ELR (cell line): ENCODE results near the gene SEC24B.
A peak's percentile ranks its signal among the peaks of the same experiment; 100 is the strongest.
"Not testable (repeated sequence)": the region's sequence is repeated elsewhere in the genome, so short reads cannot be mapped to it uniquely, and the experiment has no call there.

ENCODE experiments used
- DNase-seq: peaks from one replicate; pipeline ENCODE4 v3.0.0-alpha.2; 2015; ENCODE audit warnings: low read depth

Gene SEC24B

DNA sequence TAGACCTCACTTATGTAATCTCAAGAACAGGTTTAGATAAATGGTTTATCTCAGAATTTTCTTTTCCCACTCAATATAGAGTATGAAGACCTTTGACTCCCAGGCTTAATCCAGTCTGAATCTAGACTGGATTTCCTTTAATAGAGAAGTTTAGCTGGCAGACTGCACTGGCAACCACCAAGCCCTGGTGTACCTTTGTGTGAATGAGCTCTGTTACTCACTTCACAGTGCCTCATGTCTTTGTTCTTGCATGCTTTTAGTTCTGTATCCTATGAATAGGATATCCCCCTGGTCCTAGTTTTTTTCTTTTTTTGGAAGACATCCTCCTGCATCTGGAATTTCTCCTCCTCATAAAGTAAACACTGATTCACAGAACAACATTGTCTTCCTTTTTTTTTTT, 73.3 kb downstream of the SEC24B start:
- DNase-seq: no peak

DNA sequence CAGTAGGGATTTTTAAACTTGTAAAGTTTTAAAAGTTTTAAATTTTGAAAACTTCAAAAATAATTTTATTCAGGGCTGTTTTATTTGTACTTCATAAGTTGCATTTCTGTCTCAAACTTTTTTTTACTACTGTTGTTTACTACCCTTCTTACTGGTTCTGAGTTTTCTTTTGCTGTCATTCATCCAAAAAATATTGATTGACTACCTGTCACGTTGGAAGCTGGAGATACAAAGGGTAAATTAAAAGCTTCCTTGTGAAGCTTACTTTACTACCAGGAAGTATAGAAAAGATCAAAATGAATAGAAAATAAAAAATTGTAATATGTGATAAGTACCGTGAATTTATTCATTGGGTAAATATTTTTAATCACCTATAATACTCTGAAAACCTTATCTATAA, 77.1 kb downstream of the SEC24B start:
- no peak for DNase-seq

DNA sequence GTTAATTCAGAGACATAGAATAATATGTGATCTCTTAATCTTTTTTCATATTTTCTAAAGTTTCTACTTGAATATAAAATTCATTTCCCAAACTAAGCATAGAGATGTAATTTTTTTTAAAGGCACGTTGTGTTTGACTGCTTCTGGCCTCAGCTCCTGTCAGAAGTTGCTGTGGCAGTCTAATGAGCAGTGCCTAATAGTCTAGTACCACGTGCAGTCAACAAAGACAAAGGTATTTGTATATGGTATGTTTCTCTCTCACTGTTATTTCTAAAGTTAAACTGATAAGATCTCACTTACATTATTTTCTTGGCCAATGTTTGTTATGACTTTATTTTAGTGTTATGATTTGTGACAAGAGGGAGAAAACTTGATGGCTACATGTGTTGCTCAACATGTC, 77.8 kb downstream of the SEC24B start:
- no peak for DNase-seq

- not testable (repeated sequence) for DNase-seq
Measured at GRCh38 chr4:109513368-109513767, 79.8 kb downstream of the SEC24B start.

GRCh38 chr4:109532182-109532581, 98.6 kb downstream of the SEC24B start:
- DNase-seq: no peak

DNA sequence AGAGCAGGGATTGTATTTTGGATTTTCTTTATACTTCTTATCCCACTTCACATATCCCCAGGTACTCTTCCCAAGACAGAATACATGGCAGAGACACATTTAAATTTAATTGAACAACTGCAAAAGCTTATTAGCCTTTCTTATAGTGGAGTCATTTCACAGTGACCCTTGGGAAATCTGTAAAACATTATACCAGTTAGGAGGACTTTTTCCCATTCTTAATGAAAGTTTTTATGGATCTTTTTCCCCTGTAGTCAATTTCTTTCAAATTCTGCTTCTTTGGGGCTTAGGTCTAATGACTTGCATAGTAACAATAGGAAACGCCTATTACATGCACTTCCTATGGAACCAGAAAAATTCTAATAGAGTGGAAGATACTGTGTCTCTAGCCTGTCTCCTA, 111.8 kb downstream of the SEC24B start:
- no peak for DNase-seq

GRCh38 chr4:109547394-109547793, 113.8 kb downstream of the SEC24B start:
- DNase-seq: peak; percentile 26

- DNase-seq: peak; percentile 90
Measured at GRCh38 chr4:109548655-109549054, 115.0 kb downstream of the SEC24B start.

DNA sequence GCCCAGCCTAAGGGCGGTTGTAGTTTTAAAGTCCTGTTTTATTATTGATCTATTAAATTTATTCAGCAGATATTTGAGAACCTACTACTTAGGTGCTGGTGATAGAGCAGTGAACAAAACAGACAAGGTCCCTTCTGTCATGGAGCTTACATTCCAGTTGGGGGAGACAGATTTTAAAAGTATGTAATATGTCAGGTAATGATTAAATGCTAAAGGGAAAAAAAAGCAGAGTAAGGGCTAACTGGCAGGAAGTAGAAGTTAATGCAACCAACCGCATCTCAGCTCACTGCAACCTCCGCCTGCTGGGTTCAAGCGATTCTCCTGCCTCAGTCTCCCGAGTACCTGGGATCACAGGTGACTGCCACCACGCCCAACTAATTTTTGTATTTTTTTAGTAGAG, 118.6 kb downstream of the SEC24B start:
- no peak for DNase-seq

DNA sequence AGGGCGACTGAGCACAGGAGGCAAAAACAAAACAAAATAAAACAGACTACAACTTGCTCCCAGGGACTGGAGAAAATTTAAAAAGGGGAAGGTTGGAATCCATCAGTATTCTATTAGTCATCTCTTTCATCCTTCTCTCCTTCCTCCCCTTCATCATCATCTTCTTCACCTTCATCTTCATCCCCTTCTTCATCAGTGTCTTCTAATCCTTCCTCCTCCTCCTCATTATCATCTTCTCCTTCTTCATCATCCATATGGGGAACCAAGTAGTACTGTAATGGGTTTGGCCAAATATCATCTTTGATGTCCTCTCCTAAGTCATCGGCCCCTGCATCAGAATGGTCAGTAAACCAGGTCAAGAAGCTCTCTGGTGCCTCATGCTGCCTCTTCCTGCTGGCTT, 119.5 kb downstream of the SEC24B start:
- no peak for DNase-seq

DNA sequence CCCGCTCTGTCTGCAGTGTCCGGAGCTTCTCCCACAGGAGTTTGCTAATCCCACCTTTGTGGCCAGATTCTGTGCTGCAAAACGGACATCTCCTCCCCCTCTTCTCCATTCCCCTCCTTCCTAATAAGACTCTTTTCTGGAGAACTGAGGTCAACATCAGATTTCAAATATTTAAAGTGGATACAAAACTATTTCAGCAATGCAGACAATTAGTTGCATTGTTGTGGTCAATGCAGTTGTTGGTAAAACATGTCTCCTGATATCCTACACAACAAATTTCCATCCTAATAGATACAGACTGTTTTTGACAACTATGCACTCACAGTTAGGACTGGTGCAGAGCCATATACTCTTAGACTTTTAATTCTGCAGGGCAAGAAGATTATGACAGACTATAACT, 121.4 kb downstream of the SEC24B start:
- no peak for DNase-seq

GRCh38 chr4:109557433-109557832, 123.8 kb downstream of the SEC24B start:
- DNase-seq: no peak

GRCh38 chr4:109558095-109558494, 124.5 kb downstream of the SEC24B start:
- not testable (repeated sequence) for DNase-seq

- peak; percentile 54 for DNase-seq
Measured at GRCh38 chr4:109559625-109559982, 126.0 kb downstream of the SEC24B start.

GRCh38 chr4:109559983-109560686, 126.5 kb downstream of the SEC24B start, which contains the start of gene MCUB:
MCUB (plus strand) TSS chr4:109560246; CDS start chr4:109560338, 92 bp downstream.
- DNase-seq: peak; percentile 92

GRCh38 chr4:109560687-109561461, 127.3 kb downstream of the SEC24B start:
- peak; percentile 81 for DNase-seq

DNA sequence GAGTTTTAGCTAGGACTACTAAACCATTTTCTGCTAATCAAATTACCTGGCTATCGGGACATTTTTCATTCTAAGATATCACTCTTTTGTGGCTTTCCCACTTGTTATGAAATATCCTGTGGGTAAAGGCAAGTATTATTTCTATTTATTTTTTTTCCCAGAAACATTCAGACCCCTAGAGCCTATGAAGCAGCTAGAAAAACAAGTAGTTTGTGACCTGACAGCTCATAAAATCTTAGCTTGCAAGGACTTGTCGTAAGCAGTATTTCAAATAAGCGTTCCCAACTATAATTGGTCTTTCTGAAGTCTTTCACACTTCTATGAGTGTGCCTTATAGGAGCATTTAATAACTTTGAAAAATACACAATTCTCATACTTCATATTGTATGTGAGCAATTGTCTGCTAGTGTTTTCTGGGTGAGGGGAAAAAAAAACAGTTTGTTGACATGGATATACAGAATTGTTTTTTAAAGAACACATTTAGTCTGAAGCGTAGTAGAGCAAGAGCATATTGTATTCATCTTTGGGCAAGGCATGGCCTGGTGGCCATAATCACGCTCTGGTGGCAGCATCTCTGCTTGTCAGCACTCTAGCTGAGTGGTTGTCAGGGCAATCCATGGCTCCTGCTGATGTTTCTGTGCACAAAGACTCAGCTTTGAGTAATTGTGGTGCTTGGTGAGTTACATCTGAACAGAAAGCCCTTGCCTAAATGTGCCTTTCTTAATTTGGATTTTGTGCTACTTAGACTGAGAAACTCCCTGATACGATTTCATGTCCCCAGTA, 129.0 kb downstream of the SEC24B start:
- no peak for DNase-seq

DNA sequence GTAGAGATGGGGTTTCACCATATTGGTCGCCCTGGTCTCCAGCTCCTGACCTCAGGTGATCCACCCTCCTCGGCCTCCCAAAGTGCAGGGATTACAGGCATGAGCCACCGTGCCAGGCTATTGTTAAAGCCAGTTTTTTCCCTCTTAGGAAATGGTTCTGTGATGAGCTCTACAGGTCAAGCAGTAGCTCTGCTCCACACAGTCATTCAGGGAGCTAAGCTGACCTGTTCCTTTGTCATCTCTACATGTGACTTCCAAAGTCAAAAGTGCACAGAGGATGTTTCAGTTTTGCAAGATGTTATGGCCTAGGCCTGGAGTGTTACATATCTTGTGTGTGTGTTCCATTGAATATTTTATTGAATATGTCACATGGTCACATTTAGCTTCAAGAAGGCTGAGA, 137.9 kb downstream of the SEC24B start:
- DNase-seq: peak; percentile 21

DNA sequence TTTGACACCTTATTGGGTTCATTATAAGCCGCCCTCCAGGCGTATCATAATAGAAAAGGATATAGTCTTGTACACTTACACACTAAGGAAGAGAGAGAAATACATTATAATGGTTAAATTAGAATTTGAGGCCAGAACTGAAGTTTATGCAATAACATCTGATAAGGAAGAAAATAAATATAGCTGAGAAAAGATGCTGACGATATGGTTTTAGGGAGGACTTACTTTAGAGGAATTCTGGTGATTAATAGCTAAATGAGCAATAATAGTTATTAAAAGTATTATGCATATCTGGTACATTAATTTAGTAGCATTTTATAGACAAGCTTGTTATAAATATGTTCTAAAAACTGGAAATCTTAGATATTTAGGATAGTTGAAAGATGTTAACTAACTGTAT, 138.5 kb downstream of the SEC24B start:
- DNase-seq: no peak

DNA sequence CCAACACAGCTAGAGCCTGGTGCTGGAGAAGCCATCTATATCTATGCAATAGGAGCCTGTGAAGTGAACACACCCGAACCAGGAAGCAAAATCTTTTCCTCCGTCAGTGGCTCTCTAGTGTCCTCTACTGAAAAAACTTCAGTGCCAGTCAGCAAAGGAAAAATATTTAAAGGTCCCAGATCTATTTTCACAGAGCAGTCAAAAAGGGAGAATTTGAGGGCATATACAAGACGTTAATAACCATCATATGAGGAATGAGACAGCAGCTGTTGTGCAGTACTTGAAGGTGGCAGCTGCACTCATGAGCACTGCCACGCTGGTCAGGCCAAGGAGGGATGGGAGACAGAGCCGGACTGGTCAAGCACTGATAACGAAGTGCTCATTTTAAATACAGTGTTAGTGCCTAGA, 140.8 kb downstream of the SEC24B start:
- peak; percentile 22 for DNase-seq

DNA sequence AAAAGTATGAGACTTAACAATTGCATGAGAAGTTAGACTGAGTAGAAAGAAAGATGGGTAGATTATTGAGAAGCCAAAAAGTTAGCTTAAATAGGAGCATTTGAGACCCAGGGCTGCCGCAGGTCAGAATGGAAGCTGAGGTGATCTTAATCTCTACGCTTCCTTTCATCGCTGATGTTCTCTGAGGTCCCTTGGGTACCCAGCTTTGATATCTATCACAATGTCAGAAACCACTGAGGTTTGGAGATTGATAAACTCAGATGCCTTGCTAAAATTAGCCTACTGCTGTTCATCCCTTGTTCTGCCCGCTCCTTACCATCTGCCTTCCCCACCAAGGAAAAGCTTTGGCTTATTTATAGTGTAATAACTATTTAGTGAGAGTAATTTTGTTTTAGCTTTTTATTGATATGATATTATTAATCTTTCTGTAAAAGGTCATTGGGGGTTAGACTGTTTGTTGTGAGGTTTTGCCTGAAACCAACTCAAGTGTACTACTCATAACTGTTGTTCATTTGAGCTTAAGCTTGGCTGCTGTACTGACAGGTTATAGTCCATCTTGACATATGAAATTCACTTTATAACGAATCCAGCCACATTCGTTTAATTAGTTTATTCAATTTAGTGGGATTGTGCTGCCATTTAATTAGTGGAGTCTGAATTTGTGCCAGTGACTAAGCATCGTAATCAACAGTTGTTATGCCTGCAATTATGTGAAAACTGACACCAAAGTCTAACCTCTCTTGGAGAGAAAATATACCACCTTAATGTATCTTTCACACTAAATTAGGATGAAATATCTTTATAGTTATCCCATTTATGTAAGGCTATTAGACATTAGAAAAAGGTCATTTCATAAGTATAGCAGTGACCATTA, 141.6 kb downstream of the SEC24B start:
- DNase-seq: no peak

DNA sequence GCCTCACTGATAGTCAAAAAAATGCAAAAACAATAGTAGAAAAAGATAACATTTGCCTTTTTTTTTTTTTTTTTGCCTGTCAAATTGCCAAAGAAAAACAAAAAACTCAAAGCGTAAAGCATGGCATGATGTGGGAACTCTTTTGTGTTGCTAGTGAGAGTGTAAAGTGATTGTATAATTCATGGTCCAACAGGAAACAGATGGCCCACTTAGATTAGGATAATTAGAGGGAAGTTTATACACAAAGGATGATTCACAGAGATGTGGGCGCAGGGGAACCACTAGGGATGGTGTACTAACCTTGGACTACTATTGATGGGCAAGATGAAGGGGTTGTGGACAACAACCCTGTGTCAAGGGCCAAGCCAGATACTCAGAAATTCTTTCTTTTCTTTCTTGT, 142.8 kb downstream of the SEC24B start:
- peak; percentile 44 for DNase-seq
